OCI-LY1 (cell line): ENCODE results near the gene NEK5.
A peak's percentile ranks its signal among the peaks of the same experiment; 100 is the strongest.

Source experiments
- H2AFZ ChIP-seq: fragments of 200-600 bp; sonication (generic), shearing (Covaris generic); 2 replicates; pipeline ENCODE4 v1.6.0; 2014; ENCODE audit warnings: antibody characterized with exemption, mild to moderate bottlenecking, low read length
- H3F3A ChIP-seq: fragments of 200-600 bp; sonication (generic), shearing (Covaris generic); 2 replicates; pipeline ENCODE4 v1.6.0; 2014; ENCODE audit warnings: mild to moderate bottlenecking, antibody characterized with exemption, low read length, moderate library complexity; ENCODE audit not compliant: insufficient read depth
- H3K27ac ChIP-seq: fragments of 200-600 bp; sonication (generic); 2 replicates; pipeline ENCODE4 v1.5.1; 2014; ENCODE audit warnings: low read length, mixed run types, mild to moderate bottlenecking, low read depth; ENCODE audit not compliant: poor library complexity, severe bottlenecking
- H3K27me3 ChIP-seq: fragments of 200-600 bp; sonication (generic); 2 replicates; pipeline ENCODE4 v1.6.0; 2014; ENCODE audit warnings: antibody characterized with exemption, mild to moderate bottlenecking, low read length, moderate library complexity; ENCODE audit not compliant: insufficient read depth
- H3K36me3 ChIP-seq: fragments of 200-600 bp; sonication (generic); 2 replicates; pipeline ENCODE4 v1.6.1; 2014; ENCODE audit warnings: mild to moderate bottlenecking, antibody characterized with exemption, low read length, moderate library complexity, mixed read lengths; ENCODE audit not compliant: insufficient read depth
- H3K4me1 ChIP-seq: fragments of 200-600 bp; sonication (generic); 2 replicates; pipeline ENCODE4 v1.5.1; 2014; ENCODE audit warnings: mild to moderate bottlenecking, low read length, moderate library complexity; ENCODE audit not compliant: insufficient read depth, severe bottlenecking
- H3K4me2 ChIP-seq: fragments of 200-600 bp; sonication (generic), shearing (Covaris generic); 2 replicates; pipeline ENCODE4 v1.6.1; 2014; ENCODE audit warnings: low read length
- H3K4me3 ChIP-seq: fragments of 200-600 bp; sonication (generic); 2 replicates; pipeline ENCODE4 v1.5.1; 2014; ENCODE audit warnings: low read length, low read depth, mild to moderate bottlenecking, mixed read lengths; ENCODE audit not compliant: poor library complexity, severe bottlenecking
- H3K79me2 ChIP-seq: fragments of 200-600 bp; shearing (Covaris generic); 2 replicates; pipeline ENCODE4 v1.6.1; 2016; ENCODE audit warnings: mixed run types, low read length, mixed read lengths; ENCODE audit not compliant: insufficient read depth
- H3K9ac ChIP-seq: fragments of 200-600 bp; sonication (generic), shearing (Covaris generic); 2 replicates; pipeline ENCODE4 v1.6.1; 2014; ENCODE audit warnings: mild to moderate bottlenecking, low read length, mixed read lengths
- H3K9me2 ChIP-seq: fragments of 200-600 bp; sonication (generic), shearing (Covaris generic); 2 replicates; pipeline ENCODE4 v1.6.1; 2014; ENCODE audit warnings: low read depth, mild to moderate bottlenecking, low read length, mixed read lengths
- H3K9me3 ChIP-seq: fragments of 200-600 bp; shearing (Covaris generic); 2 replicates; pipeline ENCODE4 v1.6.1; 2014; ENCODE audit warnings: low read length, mixed read lengths
- H4K20me1 ChIP-seq: fragments of 200-600 bp; sonication (generic), shearing (Covaris generic); 2 replicates; pipeline ENCODE4 v1.6.0; 2016; ENCODE audit warnings: mild to moderate bottlenecking, low read length; ENCODE audit not compliant: insufficient read depth
- EZH2 ChIP-seq: fragments of 200-600 bp; sonication (generic), shearing (Covaris generic); IDR thresholded peaks from 2 replicates; pipeline ENCODE4 v1.8.0; 2017; ENCODE audit warnings: borderline replicate concordance, mixed run types, mild to moderate bottlenecking, antibody characterized with exemption, low read length, moderate library complexity, mixed read lengths
- TF ChIP-seq, protein P1 (sequence below): fragments of 200-600 bp; sonication (generic), shearing (Covaris generic); IDR thresholded peaks from 2 replicates; pipeline ENCODE4 v1.5.1; 2017; ENCODE audit warnings: mild to moderate bottlenecking, antibody characterized with exemption, low read length, moderate library complexity, mixed read lengths

NEK5 gene

DNA sequence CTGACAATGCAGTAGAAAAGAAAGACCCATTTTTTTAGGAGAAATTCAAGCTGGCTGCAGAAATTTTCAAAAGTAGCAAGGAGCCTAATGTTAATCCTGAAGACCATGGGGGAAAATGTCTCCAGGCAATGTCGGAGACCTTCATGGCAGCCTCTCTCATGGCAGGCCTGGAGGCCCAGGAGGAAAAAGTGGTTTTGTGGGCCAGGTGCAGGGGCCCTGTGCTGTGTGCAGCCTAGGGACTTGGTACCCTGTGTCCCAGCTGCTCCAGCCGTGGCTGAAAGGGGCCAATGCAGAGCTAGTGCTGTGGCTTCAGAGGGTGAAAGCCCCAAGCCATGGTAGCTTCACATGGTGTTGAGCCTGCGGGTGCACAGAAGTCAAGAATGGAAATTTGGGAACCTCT, 112.6 kb downstream of the NEK5 start:
- no peaks in the 10 kb centered on the region for H3K9me2 ChIP-seq
- no peak overlapping the region for H3K27ac ChIP-seq
- no peaks in the 10 kb centered on the region for H3K27me3 ChIP-seq
- no peak overlapping the region for H3K4me2 ChIP-seq
- no peak overlapping the region for H3K9ac ChIP-seq
- H3K79me2 ChIP-seq = peaks cover 24% of the 10 kb centered on the region
- no peak overlapping the region for H3K4me3 ChIP-seq
- H3F3A ChIP-seq = no peaks in the 10 kb centered on the region
- H3K9me3 ChIP-seq = no peaks in the 10 kb centered on the region
- H4K20me1 ChIP-seq = no peaks in the 10 kb centered on the region
- H3K36me3 ChIP-seq = peaks cover 44% of the 10 kb centered on the region
- TF ChIP-seq, protein P1, sequence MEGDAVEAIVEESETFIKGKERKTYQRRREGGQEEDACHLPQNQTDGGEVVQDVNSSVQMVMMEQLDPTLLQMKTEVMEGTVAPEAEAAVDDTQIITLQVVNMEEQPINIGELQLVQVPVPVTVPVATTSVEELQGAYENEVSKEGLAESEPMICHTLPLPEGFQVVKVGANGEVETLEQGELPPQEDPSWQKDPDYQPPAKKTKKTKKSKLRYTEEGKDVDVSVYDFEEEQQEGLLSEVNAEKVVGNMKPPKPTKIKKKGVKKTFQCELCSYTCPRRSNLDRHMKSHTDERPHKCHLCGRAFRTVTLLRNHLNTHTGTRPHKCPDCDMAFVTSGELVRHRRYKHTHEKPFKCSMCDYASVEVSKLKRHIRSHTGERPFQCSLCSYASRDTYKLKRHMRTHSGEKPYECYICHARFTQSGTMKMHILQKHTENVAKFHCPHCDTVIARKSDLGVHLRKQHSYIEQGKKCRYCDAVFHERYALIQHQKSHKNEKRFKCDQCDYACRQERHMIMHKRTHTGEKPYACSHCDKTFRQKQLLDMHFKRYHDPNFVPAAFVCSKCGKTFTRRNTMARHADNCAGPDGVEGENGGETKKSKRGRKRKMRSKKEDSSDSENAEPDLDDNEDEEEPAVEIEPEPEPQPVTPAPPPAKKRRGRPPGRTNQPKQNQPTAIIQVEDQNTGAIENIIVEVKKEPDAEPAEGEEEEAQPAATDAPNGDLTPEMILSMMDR = no peak
- no peak for TF ChIP-seq EZH2
- peaks cover 14% of the 10 kb centered on the region for H3K4me1 ChIP-seq
- H2AFZ ChIP-seq = no peak overlapping the region

DNA sequence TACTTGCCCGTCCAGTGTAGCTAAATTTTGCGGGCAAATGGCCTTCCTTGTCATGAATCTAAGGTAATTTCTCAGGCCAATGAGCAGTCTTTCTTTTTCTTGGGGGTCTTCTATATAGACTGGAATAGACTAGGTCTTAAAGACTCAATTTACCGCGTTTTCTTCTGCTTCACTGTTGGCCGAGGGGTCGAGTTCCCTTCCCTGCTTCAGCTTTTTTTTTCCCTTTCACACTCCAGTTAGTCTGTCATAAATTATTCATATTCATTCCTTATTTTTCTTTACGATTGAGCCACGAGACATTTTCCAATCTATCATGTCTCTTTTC, 116.4 kb downstream of the NEK5 start:
- H3K36me3 ChIP-seq = peaks cover 16% of the 10 kb centered on the region; the same call in 1 of the 2 replicates

DNA sequence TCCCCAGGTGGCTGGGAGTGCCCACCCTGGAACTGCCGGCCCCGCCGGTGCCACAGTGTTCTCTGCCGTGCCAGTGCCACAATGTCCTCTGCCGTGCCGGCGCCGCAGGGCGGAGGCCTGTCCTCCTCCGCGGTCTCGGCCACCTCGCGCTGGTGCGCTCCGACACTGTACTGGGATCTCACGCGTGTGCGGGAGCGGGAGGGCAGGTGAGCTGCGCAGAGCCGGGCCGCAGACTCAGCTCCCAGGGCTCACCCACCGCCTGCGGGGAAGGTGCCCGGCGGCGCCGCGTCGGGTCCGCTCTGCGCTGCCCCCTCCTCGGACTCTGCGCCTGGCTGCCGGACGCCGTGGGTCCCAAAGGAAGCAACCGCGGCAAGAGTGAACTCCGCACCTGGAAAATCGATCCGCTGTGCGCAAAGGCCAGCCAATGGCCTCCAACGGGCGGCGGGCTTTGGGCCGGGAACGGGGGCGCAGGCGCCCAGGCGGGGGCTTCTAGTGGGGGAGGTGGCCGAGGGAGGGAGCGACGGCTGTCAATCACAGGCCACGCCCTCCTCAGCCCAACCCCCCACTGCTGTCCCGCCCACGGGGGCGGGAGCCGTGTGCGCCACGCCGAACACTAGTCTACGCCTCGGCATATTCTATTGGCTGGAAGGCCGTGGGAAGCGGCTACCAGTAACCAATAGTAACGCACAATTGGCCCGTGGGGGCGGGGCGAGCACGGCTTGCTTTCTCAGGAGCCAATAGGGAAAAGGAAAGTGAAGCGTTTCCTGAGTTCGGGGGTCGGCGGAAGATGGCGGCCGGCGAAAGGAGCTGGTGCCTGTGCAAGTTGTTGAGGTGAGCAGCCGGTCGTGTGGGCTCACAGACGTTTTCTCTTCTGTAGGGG, 117.0 kb downstream of the NEK5 start, which contains the start of gene ALG11:
TSS of gene ALG11 (plus strand) at position 767 of the 880 bp plus-strand sequence. CDS start at position 788, 21 bp downstream.
- peak within 1 kb of the TSS; percentile 76 for H3K4me3 ChIP-seq
- peaks cover 21% of the 10 kb centered on the region for H3K4me1 ChIP-seq
- H2AFZ ChIP-seq = no peak within 1 kb of the TSS
- peak within 1 kb of the TSS; percentile 84 for H3K4me2 ChIP-seq
- H3K27ac ChIP-seq = no peak within 1 kb of the TSS
- H3K79me2 ChIP-seq = peaks cover 24% of the 10 kb centered on the region
- H3K9me2 ChIP-seq = no peaks in the 10 kb centered on the region
- H3K36me3 ChIP-seq = peaks cover 15% of the 10 kb centered on the region; the same call in 1 of the 2 replicates
- H3F3A ChIP-seq = no peaks in the 10 kb centered on the region
- no peak for TF ChIP-seq EZH2
- TF ChIP-seq, protein P1 = no peak
- H3K9ac ChIP-seq = peak within 1 kb of the TSS; percentile 69
- no peaks in the 10 kb centered on the region for H4K20me1 ChIP-seq
- H3K27me3 ChIP-seq = 0 out of 2 replicates have a peak, but pooled peaks cover 5% of the 10 kb centered on the region
- no peaks in the 10 kb centered on the region for H3K9me3 ChIP-seq

More for the DNA sequence above, 116.4 kb downstream of the NEK5 start:
- H3K4me2 ChIP-seq = peak overlapping the region; percentile 84
- H2AFZ ChIP-seq = no peak overlapping the region
- peak overlapping the region; percentile 69 for H3K9ac ChIP-seq
- H3K4me1 ChIP-seq = peaks cover 21% of the 10 kb centered on the region
- H3F3A ChIP-seq = no peaks in the 10 kb centered on the region
- peaks cover 24% of the 10 kb centered on the region for H3K79me2 ChIP-seq
- H3K27ac ChIP-seq = no peak overlapping the region
- H3K9me2 ChIP-seq = no peaks in the 10 kb centered on the region
- H4K20me1 ChIP-seq = no peaks in the 10 kb centered on the region
- H3K27me3 ChIP-seq = 0 out of 2 replicates have a peak, but pooled peaks cover 5% of the 10 kb centered on the region
- peak overlapping the region; percentile 76 for H3K4me3 ChIP-seq
- no peak for TF ChIP-seq EZH2
- TF ChIP-seq, protein P1 = no peak
- no peaks in the 10 kb centered on the region for H3K9me3 ChIP-seq
